Gastroesophageal sphincter (tissue), 4 donors: ENCODE results near the gene BMP3. TPM values are rescaled to one million over a fixed set of nuclear protein-coding genes. Genes with fewer than 3 reads are reported as not detected.
A peak's percentile ranks its signal among the peaks of the same experiment; 100 is the strongest.

Experiments
- ATAC-seq: fragments of 150-250 bp; one replicate; pipeline ENCODE4 v1.9.1; 2016; ENCODE audit warnings: mild to moderate bottlenecking, moderate library complexity
- H3K27ac ChIP-seq, 4 donors: fragments of 200-600 bp; sonication (generic) in 3 of 4; 1 replicate in 3 of 4; 2 replicates in 1 of 4; pipeline ENCODE4 v1.5.1; 2016 to 2019
- H3K27me3 ChIP-seq: fragments of 200-600 bp; sonication (generic); one replicate; pipeline ENCODE4 v1.5.1; 2019
- H3K36me3 ChIP-seq, 2 donors: fragments of 200-600 bp; sonication (generic); one replicate each; pipeline ENCODE4 v1.5.1; 2019; ENCODE audit warnings: control low read depth in 1 of 2
- H3K4me1 ChIP-seq, 3 donors: fragments of 200-600 bp; sonication (generic); 1 replicate in 2 of 3; 2 replicates in 1 of 3; pipeline ENCODE4 v1.5.1; 2016 to 2019; ENCODE audit warnings: control low read depth in 2 of 3
- H3K4me3 ChIP-seq, 2 donors: fragments of 200-600 bp; sonication (generic); one replicate each; pipeline ENCODE4 v1.5.1; 2019; ENCODE audit warnings: mild to moderate bottlenecking in 1 of 2, moderate library complexity in 1 of 2
- H3K9me3 ChIP-seq, 3 donors: fragments of 200-600 bp; sonication (generic); one replicate each; pipeline ENCODE4 v1.5.1; 2017 to 2019; ENCODE audit warnings: control low read depth in 2 of 3
- EP300 ChIP-seq: sonication (generic); formaldehyde crosslinking; IDR thresholded peaks from one replicate; pipeline ENCODE4 v1.6.1; 2017; ENCODE audit warnings: antibody characterized with exemption, mild to moderate bottlenecking
- POLR2A ChIP-seq, 2 donors: fragments of 450-650 bp; IDR thresholded peaks; one replicate each; pipeline ENCODE4 v1.6.1; 2017; ENCODE audit warnings: antibody characterized with exemption in 2 of 2, mild to moderate bottlenecking in 2 of 2, moderate library complexity in 1 of 2
- POLR2AphosphoS5 ChIP-seq: sonication (generic); formaldehyde crosslinking; IDR thresholded peaks from one replicate; pipeline ENCODE4 v1.6.1; 2017; ENCODE audit warnings: antibody characterized with exemption
- WGBS, 2 donors: methylation state at CpG; one replicate each; pipeline ENCODE4 v1.1.5; 2018; ENCODE audit warnings: low coverage in 1 of 2; 5-methylcytosine and 5-hydroxymethylcytosine counted together
- total RNA-seq, 4 donors: library from RNA; depleted of rRNA; stranded (reverse); fragments of >200 nt; gene quantifications; one replicate each; pipeline ENCODE4 v1.1.0, GENCODE V29; 2016
- TF ChIP-seq, protein P1 (sequence below), 4 experiments: fragments of 200-600 bp in 2 of 4; fragments of 450-650 bp in 2 of 4; sonication (generic) in 1 of 4; IDR thresholded peaks; one replicate each; pipeline ENCODE4 v1.5.1; 2017 to 2019; ENCODE audit warnings: antibody characterized with exemption in 4 of 4, mild to moderate bottlenecking in 2 of 4, moderate library complexity in 2 of 4

BMP3 gene
- total RNA-seq, 4 donors from 2014 or later: 8.2 to 24.5 (median 17.5) TPM

DNA sequence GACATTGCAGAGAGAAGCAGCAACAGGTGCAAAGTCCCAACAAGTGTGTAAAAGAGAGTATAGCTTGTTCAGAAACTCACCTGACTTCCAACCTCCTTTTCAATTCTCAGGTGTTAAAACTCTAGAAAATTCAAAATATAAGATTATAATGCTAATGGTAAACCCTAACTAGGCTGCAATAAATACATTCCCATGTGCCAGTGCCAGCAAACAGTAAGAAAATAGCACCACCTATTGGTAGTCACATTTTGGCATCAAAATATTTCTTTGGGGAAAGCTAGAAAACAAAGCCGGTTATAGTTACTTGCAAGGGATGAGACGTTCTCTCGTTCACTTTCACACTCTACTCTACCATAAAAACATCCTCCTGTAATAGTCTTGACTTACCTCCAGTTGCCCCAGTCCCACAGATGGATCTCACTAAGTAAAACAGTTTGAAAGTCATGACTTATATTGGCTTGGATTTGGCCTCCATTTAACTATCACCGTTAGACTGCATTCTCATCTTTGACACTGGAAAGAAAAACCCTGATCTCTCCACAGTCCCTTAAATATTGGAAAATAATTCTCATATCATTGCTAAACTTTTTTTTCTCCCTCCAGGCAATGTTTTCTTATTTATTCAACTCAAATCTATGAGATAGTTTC lies 9.6 kb downstream of the BMP3 start:
- no peak for ATAC-seq
- 8 to 13% methylated on average over 4 of the region's 4 CpGs for WGBS, 2 donors
- peaks cover 0 to 15% (median 0%) of the 10 kb centered on the region in 3 donors for H3K4me1 ChIP-seq
- no peaks in the 10 kb centered on the region for H3K36me3 ChIP-seq
- H3K27me3 ChIP-seq: no peaks in the 10 kb centered on the region
- no peaks in the 10 kb centered on the region for H3K9me3 ChIP-seq
- H3K27ac ChIP-seq: peak overlapping the region in 1 of 4 donors; percentile 16
- H3K4me3 ChIP-seq: no peak overlapping the region
- TF ChIP-seq EP300: no peak
- TF ChIP-seq, protein P1, sequence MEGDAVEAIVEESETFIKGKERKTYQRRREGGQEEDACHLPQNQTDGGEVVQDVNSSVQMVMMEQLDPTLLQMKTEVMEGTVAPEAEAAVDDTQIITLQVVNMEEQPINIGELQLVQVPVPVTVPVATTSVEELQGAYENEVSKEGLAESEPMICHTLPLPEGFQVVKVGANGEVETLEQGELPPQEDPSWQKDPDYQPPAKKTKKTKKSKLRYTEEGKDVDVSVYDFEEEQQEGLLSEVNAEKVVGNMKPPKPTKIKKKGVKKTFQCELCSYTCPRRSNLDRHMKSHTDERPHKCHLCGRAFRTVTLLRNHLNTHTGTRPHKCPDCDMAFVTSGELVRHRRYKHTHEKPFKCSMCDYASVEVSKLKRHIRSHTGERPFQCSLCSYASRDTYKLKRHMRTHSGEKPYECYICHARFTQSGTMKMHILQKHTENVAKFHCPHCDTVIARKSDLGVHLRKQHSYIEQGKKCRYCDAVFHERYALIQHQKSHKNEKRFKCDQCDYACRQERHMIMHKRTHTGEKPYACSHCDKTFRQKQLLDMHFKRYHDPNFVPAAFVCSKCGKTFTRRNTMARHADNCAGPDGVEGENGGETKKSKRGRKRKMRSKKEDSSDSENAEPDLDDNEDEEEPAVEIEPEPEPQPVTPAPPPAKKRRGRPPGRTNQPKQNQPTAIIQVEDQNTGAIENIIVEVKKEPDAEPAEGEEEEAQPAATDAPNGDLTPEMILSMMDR (IDR thresholded peaks at IDR 0.05): peak; percentile 60 to 66 (median 62)

DNA sequence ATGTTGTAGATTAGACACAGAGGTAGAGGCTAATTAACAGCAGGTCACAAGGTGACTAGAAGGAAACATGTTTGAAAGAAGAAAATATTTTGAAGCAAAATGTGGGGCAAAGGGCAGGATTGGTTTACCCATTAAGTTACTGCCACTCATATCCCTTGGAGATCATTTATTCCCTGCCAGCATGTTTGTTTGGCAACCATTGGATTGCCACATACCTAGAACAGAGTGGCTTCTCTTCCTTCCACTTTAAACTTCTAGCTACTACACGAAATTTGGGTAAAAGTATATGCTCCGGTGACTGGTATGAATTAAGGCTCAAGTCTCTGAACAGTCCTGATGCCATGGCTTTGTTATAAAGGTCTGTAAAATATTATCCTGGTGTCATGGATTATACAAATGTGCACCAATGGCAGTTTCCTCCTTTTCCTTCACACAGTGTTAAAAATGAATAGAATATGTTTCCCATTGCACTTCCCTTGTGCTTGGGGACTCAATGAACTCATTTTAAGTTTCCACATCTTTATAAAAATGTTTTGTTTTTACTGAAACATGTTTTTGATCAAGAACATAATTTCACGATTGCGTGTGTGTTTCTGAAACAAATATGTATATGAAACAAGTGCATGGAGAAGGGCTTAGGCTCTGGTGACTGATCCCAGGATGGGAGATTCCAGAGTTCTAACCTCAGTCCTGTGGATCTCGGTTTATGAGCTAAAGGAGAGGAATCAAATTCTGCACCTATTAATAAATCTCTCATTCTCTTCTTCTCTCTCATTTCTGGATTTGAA lies 12.3 kb downstream of the BMP3 start:
- TF ChIP-seq, protein P1 (IDR thresholded peaks at IDR 0.05): no peak
- TF ChIP-seq POLR2A (IDR thresholded peaks at IDR 0.05): no peak
- TF ChIP-seq EP300: no peak
- TF ChIP-seq POLR2AphosphoS5: no peak
- peaks cover 0 to 20% (median 0%) of the 10 kb centered on the region in 3 donors for H3K4me1 ChIP-seq
- WGBS, 2 donors: 81 to 87% methylated on average over 5 of the region's 5 CpGs
- ATAC-seq: peak; percentile 53
- peaks cover 0 to 3% of the 10 kb centered on the region in 2 donors for H3K36me3 ChIP-seq
- no peaks in the 10 kb centered on the region for H3K9me3 ChIP-seq
- H3K27me3 ChIP-seq: no peaks in the 10 kb centered on the region
- H3K27ac ChIP-seq: no peak overlapping the region
- H3K4me3 ChIP-seq: no peak overlapping the region

DNA sequence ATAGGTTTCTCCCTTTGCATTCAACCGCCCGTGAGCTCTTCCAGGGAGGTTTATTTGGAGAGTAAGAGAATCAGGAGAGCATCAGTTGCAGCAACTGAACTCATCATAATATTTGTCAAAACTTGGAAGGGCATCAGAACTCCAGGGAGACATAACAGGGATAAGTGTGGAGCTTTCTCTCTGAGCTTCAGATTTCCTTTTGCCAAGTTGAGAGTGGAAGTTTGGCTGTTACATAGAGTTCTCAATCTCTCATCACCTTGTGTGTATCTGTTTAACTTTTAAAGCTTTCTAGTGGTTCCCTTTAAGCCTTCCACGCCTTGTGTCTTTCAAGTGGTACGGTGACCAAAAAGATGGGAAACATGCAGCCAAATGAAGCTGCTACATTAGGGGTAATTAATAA lies 18.8 kb downstream of the BMP3 start:
- Histone ChIP-seq H3K9me3 (no peaks in the 10 kb centered on the region), H3K4me3 (no peak overlapping the region), H3K4me1 (peaks cover 11 to 53% (median 12%) of the 10 kb centered on the region in 3 donors), H3K27me3 (no peaks in the 10 kb centered on the region), H3K27ac (peak overlapping the region; percentile 61 to 82 (median 76)), H3K36me3 (peaks cover 0 to 3% of the 10 kb centered on the region in 2 donors)
- TF ChIP-seq, protein P1 (IDR thresholded peaks at IDR 0.05): no peak
- TF ChIP-seq POLR2A (IDR thresholded peaks at IDR 0.05) (no peak), EP300 (no peak), POLR2AphosphoS5 (peak; percentile 3)
- peak; percentile 76 for ATAC-seq
- 6 to 31% methylated on average over 3 to 4 of the region's 4 CpGs for WGBS, 2 donors

DNA sequence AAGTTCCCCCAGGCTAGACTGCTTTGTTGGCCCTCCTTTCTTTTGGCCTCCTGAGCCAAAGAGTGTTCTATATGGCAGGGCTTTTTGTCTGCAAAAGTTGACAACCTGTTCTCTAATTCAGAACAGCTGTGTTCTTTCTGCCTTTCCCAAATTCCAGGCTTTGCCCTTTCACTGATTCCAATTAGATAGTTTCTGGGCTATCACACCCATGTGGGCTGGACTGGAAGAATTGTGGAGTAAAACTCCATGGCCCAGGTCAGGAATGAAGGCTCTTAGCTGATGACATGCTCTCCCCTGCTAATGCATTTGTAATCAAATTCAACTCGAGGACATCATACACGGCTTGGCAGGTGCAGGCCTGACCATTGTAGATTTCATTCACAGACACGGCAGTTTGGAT lies 19.4 kb downstream of the BMP3 start:
- no peaks in the 10 kb centered on the region for H3K9me3 ChIP-seq
- peaks cover 0 to 3% of the 10 kb centered on the region in 2 donors for H3K36me3 ChIP-seq
- H3K27ac ChIP-seq: peak overlapping the region; percentile 61 to 82 (median 76)
- no peak overlapping the region for H3K4me3 ChIP-seq
- WGBS, 2 donors: 0 to 13% methylated on average over 3 of the region's 3 CpGs
- peaks cover 11 to 53% (median 12%) of the 10 kb centered on the region in 3 donors for H3K4me1 ChIP-seq
- H3K27me3 ChIP-seq: no peaks in the 10 kb centered on the region
- peak; percentile 52 for ATAC-seq
- TF ChIP-seq POLR2A (IDR thresholded peaks at IDR 0.05) (no peak), POLR2AphosphoS5 (peak; percentile 16)

DNA sequence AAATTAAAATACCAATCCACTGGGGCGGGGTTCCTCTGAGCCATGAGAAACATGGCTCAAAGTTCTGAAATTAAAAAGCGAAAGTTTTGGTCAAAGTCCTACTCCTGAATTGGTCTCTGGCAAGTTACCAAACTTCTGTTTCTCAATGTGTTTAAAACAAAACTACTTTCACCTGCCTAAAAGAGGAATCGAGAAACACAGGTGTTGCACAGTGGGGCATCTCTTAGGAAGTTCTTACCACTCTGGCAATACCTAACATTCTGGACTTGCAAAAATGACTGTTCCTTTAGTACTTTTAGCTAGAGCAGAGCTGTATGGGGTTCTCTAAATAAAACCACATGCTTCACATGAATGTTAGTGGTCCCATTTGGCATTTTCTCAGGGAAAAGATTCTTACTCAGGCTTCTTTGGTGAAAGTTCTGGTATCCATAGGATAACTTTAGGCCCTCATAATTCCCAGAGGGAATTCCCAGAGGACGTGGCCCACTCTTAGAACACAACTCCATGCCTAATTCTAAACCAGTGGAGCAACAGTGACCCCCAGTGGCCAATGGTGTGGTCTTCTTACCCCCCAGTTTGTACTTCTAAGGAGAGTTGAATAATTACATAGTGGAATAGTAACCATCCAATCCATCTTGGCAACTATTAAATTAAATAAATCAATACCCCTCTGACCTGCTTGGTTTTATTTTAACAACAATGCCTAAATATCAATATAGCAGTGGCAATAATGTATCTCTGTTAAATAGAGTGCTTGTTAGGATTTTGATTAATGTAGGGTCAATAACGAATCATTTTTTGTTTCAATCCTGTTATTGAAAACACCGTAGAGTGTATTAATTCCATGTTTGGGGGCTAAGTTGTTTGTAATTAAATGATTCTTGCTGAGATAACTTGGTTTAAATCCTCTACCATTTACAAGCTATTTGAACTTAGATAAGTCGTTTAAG lies 21.9 kb downstream of the BMP3 start:
- Histone ChIP-seq H3K4me3 (no peak overlapping the region), H3K27me3 (no peaks in the 10 kb centered on the region), H3K9me3 (no peaks in the 10 kb centered on the region), H3K27ac (peak overlapping the region; percentile 34 to 77 (median 53)), H3K4me1 (peaks cover 11 to 48% (median 12%) of the 10 kb centered on the region in 3 donors), H3K36me3 (no peaks in the 10 kb centered on the region)
- no peak for TF ChIP-seq POLR2A (IDR thresholded peaks at IDR 0.05)
- TF ChIP-seq, protein P1 (IDR thresholded peaks at IDR 0.05): peak; percentile 68 to 84 (median 72)
- TF ChIP-seq POLR2AphosphoS5: no peak
- TF ChIP-seq EP300: no peak
- WGBS, 2 donors: 58% methylated on average over 6 to 7 of the region's 7 CpGs
- ATAC-seq: peak; percentile 64
